ENCODE measurements around the gene KIF13A.

DNA sequence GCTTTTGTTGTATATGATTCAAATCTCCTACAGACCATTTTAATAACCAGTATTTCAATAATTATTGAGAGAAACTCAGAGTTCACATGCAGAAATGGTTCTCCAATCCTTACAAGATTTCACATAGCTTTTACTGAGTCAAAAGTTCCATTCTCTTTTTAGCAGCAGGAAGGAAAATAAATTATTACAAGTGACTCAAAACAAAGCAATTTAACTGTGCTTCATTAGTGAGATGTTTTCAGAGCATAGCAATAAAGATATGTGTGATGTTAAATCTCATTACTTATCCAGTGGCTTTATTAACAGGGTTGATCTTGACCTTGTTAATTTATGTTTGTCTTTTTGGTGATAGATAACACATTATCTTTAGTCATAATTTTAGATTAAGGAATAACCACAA is 22.0 kb downstream of the KIF13A start:
- TF ChIP-seq CTCF (conservative IDR thresholded peaks at IDR 0.05) (no peak), EZH2 (IDR thresholded peaks at IDR 0.05; ENCODE audit: low read depth) (no peak)
